Measurements from ENCODE around the gene WNT2.

GRCh38 chr7:117296066-117296465, 26.8 kb downstream of the WNT2 start:
- TF ChIP-seq EZH2 (IDR thresholded peaks at IDR 0.05) (no peak), FOXP2 (optimal IDR thresholded peaks at IDR 0.05; ENCODE audit: control extremely low read depth, extremely low read length, insufficient read depth) (no peak)
